ENCODE data around the gene GPR153.
A peak's percentile ranks its signal among the peaks of the same experiment; 100 is the strongest.

GPR153 gene

GRCh38 chr1:6248932-6249738, 11.8 kb downstream of the GPR153 start:
- DNase-seq (ENCODE audit: low read depth in 2 of 2) = no peak

- DNase-seq (ENCODE audit: low read depth in 2 of 2) = no peak
These were observed 12.6 kb downstream of the GPR153 start for GRCh38 chr1:6248161-6248776.

- DNase-seq (ENCODE audit: low read depth in 2 of 2) = no peak
These were observed 13.2 kb downstream of the GPR153 start for GRCh38 chr1:6247651-6248050.

GRCh38 chr1:6246497-6247467, 14.1 kb downstream of the GPR153 start:
- DNase-seq (ENCODE audit: low read depth in 2 of 2) = peak; percentile 50 to 52

- no peak for DNase-seq (ENCODE audit: low read depth in 2 of 2)
These were observed 14.9 kb downstream of the GPR153 start for GRCh38 chr1:6245869-6246496.

GRCh38 chr1:6245086-6245868, 15.6 kb downstream of the GPR153 start:
- peak; percentile 29 to 36 for DNase-seq (ENCODE audit: low read depth in 2 of 2)

- DNase-seq (ENCODE audit: low read depth in 2 of 2) = no peak
These were observed 16.4 kb downstream of the GPR153 start for GRCh38 chr1:6244401-6245049.

- no peak for DNase-seq (ENCODE audit: low read depth in 2 of 2)
These were observed 16.9 kb downstream of the GPR153 start, which contains the start of gene HES3 for GRCh38 chr1:6243993-6244392. HES3 (plus strand) TSS chr1:6244179; CDS start chr1:6244366, 187 bp downstream.

- no peak for DNase-seq (ENCODE audit: low read depth in 2 of 2)
These were observed 17.7 kb downstream of the GPR153 start for GRCh38 chr1:6243053-6243834.

- DNase-seq (ENCODE audit: low read depth in 2 of 2) = no peak
These were observed 18.8 kb downstream of the GPR153 start for GRCh38 chr1:6241887-6242740.

- DNase-seq (ENCODE audit: low read depth in 2 of 2) = no peak
These were observed 19.6 kb downstream of the GPR153 start for GRCh38 chr1:6241107-6241886.

- DNase-seq (ENCODE audit: low read depth in 2 of 2) = no peak
These were observed 20.7 kb downstream of the GPR153 start for GRCh38 chr1:6239950-6240768.

- no peak for DNase-seq (ENCODE audit: low read depth in 2 of 2)
These were observed 21.6 kb downstream of the GPR153 start for GRCh38 chr1:6239213-6239752.

- no peak for DNase-seq (ENCODE audit: low read depth in 2 of 2)
These were observed 23.8 kb downstream of the GPR153 start for GRCh38 chr1:6237093-6237492.

GRCh38 chr1:6235296-6235677, 25.6 kb downstream of the GPR153 start:
- no peak for DNase-seq (ENCODE audit: low read depth in 2 of 2)

GRCh38 chr1:6234502-6235295, 26.2 kb downstream of the GPR153 start:
- no peak for DNase-seq (ENCODE audit: low read depth in 2 of 2)
